IMR-90 (cell line): ENCODE results near the gene RBFOX2. TPM values are rescaled to one million over a fixed set of nuclear protein-coding genes. Genes with fewer than 3 reads are reported as not detected.

Source experiments
- ATAC-seq: fragments of 200-7000 bp; cut with Tn5 transposase; 2 replicates; pipeline ENCODE4 v1.9.1; 2020; ENCODE audit warnings: low read depth, mild to moderate bottlenecking, moderate library complexity
- BruUV-seq: library from RNA; stranded (reverse); fragments of 400-500 nt; replicated peaks from 2 replicates; lab custom pipeline; 2021; lab: Mats Ljungman, UMichigan
- CTCF ChIA-PET: fragments of 300-600 bp; formaldehyde crosslinking; extraction: SDS; loops from one replicate; lab custom pipeline; 2021; ENCODE audit warnings: antibody characterized with exemption; lab: Yijun Ruan, JAX
- POLR2A ChIA-PET: fragments of 300-600 bp; sonication (Branson Sonifier 250); formaldehyde crosslinking; loops from one replicate; lab custom pipeline; 2022; ENCODE audit warnings: antibody characterized with exemption; ENCODE audit not compliant: unreplicated experiment; lab: Charles Lee
- DNase-seq: peaks from one replicate; pipeline ENCODE4 v3.0.0; 2013
- H2AFZ ChIP-seq: replicated peaks from 2 replicates; pipeline ENCODE3; 2013; ENCODE audit warnings: low read length, mild to moderate bottlenecking; ENCODE audit not compliant: poor library complexity
- H2AK5ac ChIP-seq: 2 replicates; pipeline ENCODE4 v1.6.1; 2013; ENCODE audit warnings: low read depth, low read length, inconsistent platforms
- H2AK9ac ChIP-seq: replicated peaks from 2 replicates; pipeline ENCODE3; 2013; ENCODE audit warnings: mild to moderate bottlenecking, low read depth, low read length, moderate library complexity; ENCODE audit not compliant: poor library complexity
- H2BK120ac ChIP-seq: 2 replicates; pipeline ENCODE4 v1.6.1; 2013; ENCODE audit warnings: low read depth, low read length, inconsistent platforms
- H2BK15ac ChIP-seq: 3 replicates; pipeline ENCODE4 v1.6.1; 2013; ENCODE audit warnings: low read depth, low read length, inconsistent platforms
- H2BK20ac ChIP-seq: 2 replicates; pipeline ENCODE4 v1.6.1; 2013; ENCODE audit warnings: low read depth, mild to moderate bottlenecking, inconsistent platforms, low read length, moderate library complexity
- H2BK5ac ChIP-seq: 2 replicates; pipeline ENCODE4 v1.6.1; 2013; ENCODE audit warnings: mild to moderate bottlenecking, low read depth, low read length, inconsistent platforms; ENCODE audit not compliant: poor library complexity, severe bottlenecking
- H3K14ac ChIP-seq: replicated peaks from 2 replicates; pipeline ENCODE4 v1.6.1; 2013; ENCODE audit warnings: low read depth, low read length, inconsistent platforms
- H3K18ac ChIP-seq: 2 replicates; pipeline ENCODE4 v1.6.1; 2013; ENCODE audit warnings: low read depth, low read length, control low read depth
- H3K23ac ChIP-seq: 2 replicates; pipeline ENCODE4 v1.6.1; 2013; ENCODE audit warnings: low read depth, low read length, inconsistent platforms
- H3K27ac ChIP-seq: 2 replicates; pipeline ENCODE4 v1.5.1; 2013; ENCODE audit warnings: mild to moderate bottlenecking, control low read depth, low read length; ENCODE audit not compliant: insufficient read depth
- H3K27me3 ChIP-seq: 2 replicates; pipeline ENCODE4 v1.6.1; 2013; ENCODE audit warnings: low read length; ENCODE audit not compliant: control insufficient read depth, insufficient read depth
- H3K36me3 ChIP-seq: 2 replicates; pipeline ENCODE4 v1.6.1; 2013; ENCODE audit warnings: low read length, mixed read lengths; ENCODE audit not compliant: control insufficient read depth, insufficient read depth
- H3K4ac ChIP-seq: 2 replicates; pipeline ENCODE4 v1.6.1; 2013; ENCODE audit warnings: low read depth, low read length, inconsistent platforms
- H3K4me1 ChIP-seq: 2 replicates; pipeline ENCODE4 v1.6.1; 2013; ENCODE audit warnings: low read length, mixed read lengths; ENCODE audit not compliant: control insufficient read depth, insufficient read depth
- H3K4me2 ChIP-seq: 2 replicates; pipeline ENCODE4 v1.6.1; 2013; ENCODE audit warnings: low read depth, mild to moderate bottlenecking, control low read depth, low read length, moderate library complexity
- H3K4me3 ChIP-seq: 2 replicates; pipeline ENCODE4 v1.5.1; 2013; ENCODE audit warnings: low read depth, mild to moderate bottlenecking, control low read depth, low read length, moderate library complexity; ENCODE audit not compliant: insufficient read depth
- H3K56ac ChIP-seq: 2 replicates; pipeline ENCODE4 v1.6.1; 2013; ENCODE audit warnings: low read length, inconsistent platforms; ENCODE audit not compliant: insufficient read depth; ENCODE audit errors: extremely low read depth
- H3K79me1 ChIP-seq, 2 experiments: 2 replicates each; pipeline ENCODE4 v1.6.1; 2013; ENCODE audit warnings: low read length in 2 of 2, inconsistent platforms in 1 of 2, low read depth in 1 of 2
- H3K9ac ChIP-seq: 2 replicates; pipeline ENCODE4 v1.6.1; 2013; ENCODE audit warnings: low read depth, low read length, control low read depth
- H3K9me1 ChIP-seq: 2 replicates; pipeline ENCODE4 v1.6.1; 2013; ENCODE audit warnings: low read length, inconsistent platforms; ENCODE audit not compliant: insufficient read depth
- H3K9me3 ChIP-seq: 2 replicates; pipeline ENCODE4 v1.6.1; 2013; ENCODE audit warnings: low read length; ENCODE audit not compliant: control insufficient read depth, insufficient read depth
- H4K20me1 ChIP-seq: 2 replicates; pipeline ENCODE4 v1.6.1; 2013; ENCODE audit warnings: low read length, inconsistent platforms; ENCODE audit not compliant: insufficient read depth
- H4K5ac ChIP-seq: 2 replicates; pipeline ENCODE4 v1.6.1; 2013; ENCODE audit warnings: mild to moderate bottlenecking, low read depth, low read length, control low read depth
- H4K8ac ChIP-seq, 2 experiments: 2 replicates each; pipeline ENCODE4 v1.6.1; 2013; ENCODE audit warnings: low read depth in 2 of 2, low read length in 2 of 2, control low read depth in 1 of 2, inconsistent platforms in 1 of 2
- H4K91ac ChIP-seq: 2 replicates; pipeline ENCODE4 v1.6.1; 2013; ENCODE audit warnings: low read depth, low read length, inconsistent platforms; ENCODE audit not compliant: insufficient read depth
- CHD1 ChIP-seq: IDR thresholded peaks from 2 replicates; pipeline ENCODE4 v1.6.1; 2012; ENCODE audit warnings: low read depth, low read length, improper control_type of control experiment
- ELK1 ChIP-seq: fragments of 150-350 bp; IDR thresholded peaks from 2 replicates; pipeline ENCODE4 v1.6.1; 2016; ENCODE audit warnings: low read depth, mild to moderate bottlenecking, low read length, moderate library complexity, borderline replicate concordance
- MAFK ChIP-seq: IDR thresholded peaks from 2 replicates; pipeline ENCODE4 v1.6.1; 2012; ENCODE audit warnings: low read depth, low read length, improper control_type of control experiment
- MAZ ChIP-seq: IDR thresholded peaks from 2 replicates; pipeline ENCODE4 v1.6.1; 2012; ENCODE audit warnings: low read depth, mild to moderate bottlenecking, low read length, improper control_type of control experiment, moderate library complexity, borderline replicate concordance
- MXI1 ChIP-seq: IDR thresholded peaks from 2 replicates; pipeline ENCODE4 v1.6.1; 2012; ENCODE audit warnings: low read depth, mild to moderate bottlenecking, low read length, moderate library complexity, borderline replicate concordance
- NFE2L2 ChIP-seq: fragments of 150-350 bp; IDR thresholded peaks from 2 replicates; pipeline ENCODE4 v1.6.1; 2016; ENCODE audit warnings: low read depth, mild to moderate bottlenecking, low read length
- POLR2A ChIP-seq: IDR thresholded peaks from 2 replicates; pipeline ENCODE4 v1.6.1; 2012; ENCODE audit warnings: mild to moderate bottlenecking, low read depth, low read length
- RAD21 ChIP-seq: IDR thresholded peaks from 2 replicates; pipeline ENCODE4 v1.6.1; 2012; ENCODE audit warnings: low read length, improper control_type of control experiment
- RCOR1 ChIP-seq: IDR thresholded peaks from 2 replicates; pipeline ENCODE4 v1.6.1; 2012; ENCODE audit warnings: mild to moderate bottlenecking, low read length, improper control_type of control experiment; ENCODE audit not compliant: insufficient replicate concordance
- RFX5 ChIP-seq: IDR thresholded peaks from 2 replicates; pipeline ENCODE4 v1.8.0; 2012; ENCODE audit warnings: low read depth, mild to moderate bottlenecking, low read length, moderate library complexity
- SMC3 ChIP-seq: fragments of 150-350 bp; IDR thresholded peaks from 2 replicates; pipeline ENCODE4 v1.6.1; 2016; ENCODE audit warnings: low read depth, mild to moderate bottlenecking, antibody characterized with exemption, low read length, moderate library complexity
- WGBS, 2 experiments: methylation state at CpG; one replicate each; pipeline versions ENCODE4 v1.1.5 to v1.1.7; 2013; ENCODE audit warnings: missing lambda C conversion rate in 2 of 2; ENCODE audit not compliant: insufficient read length in 1 of 2; ENCODE audit errors: extremely low coverage in 2 of 2; 5-methylcytosine and 5-hydroxymethylcytosine counted together
- dilution Hi-C: fragments of 300-500 bp; cut with HindIII; formaldehyde crosslinking; loops from one replicate; pipeline ENCODE4 v1.14.3; 2018; ENCODE audit warnings: low sequenced_read_pairs; ENCODE audit not compliant: unreplicated experiment
- in situ Hi-C: fragments of 300-500 bp; cut with MboI; formaldehyde crosslinking; loops from 3 replicates; pipeline ENCODE4 v1.14.3; 2019; ENCODE audit warnings: low sequenced_read_pairs, inconsistent platforms, mixed read lengths
- intact Hi-C: fragments of 100-400 bp; cut with micrococcal nuclease; formaldehyde crosslinking; loops from 2 replicates; pipeline ENCODE4 v1.10.0; 2022
- polyA plus RNA-seq, 3 experiments: library from polyadenylated mRNA; depleted of rRNA; stranded (reverse); fragments of >200 nt; gene quantifications; 2 replicates each; pipeline ENCODE4 v1.2.3, GENCODE V29; 2012; ENCODE audit warnings: low replicate concordance in 1 of 3
- total RNA-seq: library from RNA; depleted of rRNA; stranded (reverse); fragments of >200 nt; gene quantifications from 2 replicates; pipeline ENCODE4 v1.2.3, GENCODE V29; 2012
- TF ChIP-seq, protein P1 (sequence below): fragments of 150-350 bp; IDR thresholded peaks from 2 replicates; pipeline ENCODE4 v1.6.1; 2017; ENCODE audit warnings: mild to moderate bottlenecking, antibody characterized with exemption, low read length, low read depth
- TF ChIP-seq, protein P2 (sequence below): conservative IDR thresholded peaks from 2 replicates; pipeline ENCODE4 v1.5.1; 2012; ENCODE audit warnings: mild to moderate bottlenecking, low read depth, low read length, improper control_type of control experiment

The RBFOX2 gene
- total and polyA plus RNA-seq, 2 of the 4 experiments (the other 2 are of a cell fraction): 146 to 178 TPM

DNA sequence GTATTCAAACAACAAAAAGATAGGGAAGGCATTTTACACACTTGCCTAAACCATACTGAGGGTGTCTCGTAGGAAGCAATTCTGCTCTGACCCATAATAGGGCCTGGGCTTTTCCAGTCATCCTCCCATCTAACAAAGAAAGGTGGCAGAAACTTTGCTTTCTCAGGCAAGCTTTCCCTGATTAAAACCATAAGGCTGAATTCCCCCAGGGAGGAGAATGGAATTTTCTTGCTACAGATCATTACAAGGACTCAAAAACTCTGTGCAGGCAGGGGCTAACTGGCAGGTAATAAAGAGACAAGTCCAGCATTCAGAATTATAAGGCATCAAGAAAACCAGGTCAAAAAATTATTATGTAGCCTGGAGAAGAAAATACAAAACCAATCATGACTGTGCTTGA is 90.4 kb downstream of the RBFOX2 start:
- peaks cover 7% of the 10 kb centered on the region for H3K36me3 ChIP-seq
- no peak overlapping the region for H4K8ac ChIP-seq
- H2BK15ac ChIP-seq: no peak overlapping the region
- POLR2A ChIA-PET: no interaction called here
- H3K14ac ChIP-seq: no peak overlapping the region
- CTCF ChIA-PET: interaction anchor here (0.6 to 1.5 kb wide), 2 partner anchors 67 to 128 kb away, joined by 3 to 6 read pairs; no protein-coding TSS in a partner anchor
- no peak overlapping the region for H2BK5ac ChIP-seq
- H3K4ac ChIP-seq: no peak overlapping the region
- TF ChIP-seq MAFK: no peak
- TF ChIP-seq ELK1: no peak
- TF ChIP-seq, protein P1, sequence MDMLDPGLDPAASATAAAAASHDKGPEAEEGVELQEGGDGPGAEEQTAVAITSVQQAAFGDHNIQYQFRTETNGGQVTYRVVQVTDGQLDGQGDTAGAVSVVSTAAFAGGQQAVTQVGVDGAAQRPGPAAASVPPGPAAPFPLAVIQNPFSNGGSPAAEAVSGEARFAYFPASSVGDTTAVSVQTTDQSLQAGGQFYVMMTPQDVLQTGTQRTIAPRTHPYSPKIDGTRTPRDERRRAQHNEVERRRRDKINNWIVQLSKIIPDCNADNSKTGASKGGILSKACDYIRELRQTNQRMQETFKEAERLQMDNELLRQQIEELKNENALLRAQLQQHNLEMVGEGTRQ: no peak
- TF ChIP-seq MAZ: no peak
- TF ChIP-seq SMC3: no peak
- no peak for TF ChIP-seq NFE2L2
- TF ChIP-seq RFX5: no peak
- no peak for TF ChIP-seq MXI1
- TF ChIP-seq, protein P2, sequence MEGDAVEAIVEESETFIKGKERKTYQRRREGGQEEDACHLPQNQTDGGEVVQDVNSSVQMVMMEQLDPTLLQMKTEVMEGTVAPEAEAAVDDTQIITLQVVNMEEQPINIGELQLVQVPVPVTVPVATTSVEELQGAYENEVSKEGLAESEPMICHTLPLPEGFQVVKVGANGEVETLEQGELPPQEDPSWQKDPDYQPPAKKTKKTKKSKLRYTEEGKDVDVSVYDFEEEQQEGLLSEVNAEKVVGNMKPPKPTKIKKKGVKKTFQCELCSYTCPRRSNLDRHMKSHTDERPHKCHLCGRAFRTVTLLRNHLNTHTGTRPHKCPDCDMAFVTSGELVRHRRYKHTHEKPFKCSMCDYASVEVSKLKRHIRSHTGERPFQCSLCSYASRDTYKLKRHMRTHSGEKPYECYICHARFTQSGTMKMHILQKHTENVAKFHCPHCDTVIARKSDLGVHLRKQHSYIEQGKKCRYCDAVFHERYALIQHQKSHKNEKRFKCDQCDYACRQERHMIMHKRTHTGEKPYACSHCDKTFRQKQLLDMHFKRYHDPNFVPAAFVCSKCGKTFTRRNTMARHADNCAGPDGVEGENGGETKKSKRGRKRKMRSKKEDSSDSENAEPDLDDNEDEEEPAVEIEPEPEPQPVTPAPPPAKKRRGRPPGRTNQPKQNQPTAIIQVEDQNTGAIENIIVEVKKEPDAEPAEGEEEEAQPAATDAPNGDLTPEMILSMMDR: no peak
- no peak for TF ChIP-seq RCOR1
- no peak for TF ChIP-seq CHD1
- TF ChIP-seq POLR2A: no peak
- no peak for TF ChIP-seq RAD21
- DNase-seq (no peak), ATAC-seq (no peak)
- no TSS peak for BruUV-seq
- H3K4me1 ChIP-seq: peaks cover 2% of the 10 kb centered on the region; the same call in 1 of the 2 replicates
- no peaks in the 10 kb centered on the region for H3K27me3 ChIP-seq
- H3K9me3 ChIP-seq: no peaks in the 10 kb centered on the region
- no peak overlapping the region for H3K4me3 ChIP-seq
- H3K27ac ChIP-seq: no peak overlapping the region
- no peak overlapping the region for H3K9ac ChIP-seq
- H3K56ac ChIP-seq: no peak overlapping the region
- H2BK20ac ChIP-seq: no peak overlapping the region
- H2AK9ac ChIP-seq: no peak overlapping the region
- H3K23ac ChIP-seq: peak overlapping the region; percentile 37; the same call in 1 of the 2 replicates
- dilution Hi-C loops: no loop called here
- no peak overlapping the region for H4K91ac ChIP-seq
- in situ Hi-C loops: no loop called here
- H4K20me1 ChIP-seq: peaks cover 7% of the 10 kb centered on the region; the same call in 1 of the 2 replicates
- no peak overlapping the region for H2AFZ ChIP-seq
- H3K79me1 ChIP-seq: peaks cover 12 to 65% of the 10 kb centered on the region in 2 experiments
- no peak overlapping the region for H2AK5ac ChIP-seq
- no peak overlapping the region for H4K5ac ChIP-seq
- no peak overlapping the region for H2BK120ac ChIP-seq
- H3K18ac ChIP-seq: no peak overlapping the region
- intact Hi-C loops: no loop called here
- no CpG with 5 or more reads among the region's 1 CpG for WGBS, 2 experiments
- no peak overlapping the region for H3K4me2 ChIP-seq
- H3K9me1 ChIP-seq: peaks cover 2% of the 10 kb centered on the region; the same call in 1 of the 2 replicates
